ENCODE results near the gene SLF2. TPM values are rescaled to one million over a fixed set of nuclear protein-coding genes. Genes with fewer than 3 reads are reported as not detected.

The SLF2 gene
- total RNA-seq, 3 donors from 2014 or later (not counting 1 experiment from before 2014, with no cell fraction given): 24.2 to 35.4 (median 30.9) TPM

DNA sequence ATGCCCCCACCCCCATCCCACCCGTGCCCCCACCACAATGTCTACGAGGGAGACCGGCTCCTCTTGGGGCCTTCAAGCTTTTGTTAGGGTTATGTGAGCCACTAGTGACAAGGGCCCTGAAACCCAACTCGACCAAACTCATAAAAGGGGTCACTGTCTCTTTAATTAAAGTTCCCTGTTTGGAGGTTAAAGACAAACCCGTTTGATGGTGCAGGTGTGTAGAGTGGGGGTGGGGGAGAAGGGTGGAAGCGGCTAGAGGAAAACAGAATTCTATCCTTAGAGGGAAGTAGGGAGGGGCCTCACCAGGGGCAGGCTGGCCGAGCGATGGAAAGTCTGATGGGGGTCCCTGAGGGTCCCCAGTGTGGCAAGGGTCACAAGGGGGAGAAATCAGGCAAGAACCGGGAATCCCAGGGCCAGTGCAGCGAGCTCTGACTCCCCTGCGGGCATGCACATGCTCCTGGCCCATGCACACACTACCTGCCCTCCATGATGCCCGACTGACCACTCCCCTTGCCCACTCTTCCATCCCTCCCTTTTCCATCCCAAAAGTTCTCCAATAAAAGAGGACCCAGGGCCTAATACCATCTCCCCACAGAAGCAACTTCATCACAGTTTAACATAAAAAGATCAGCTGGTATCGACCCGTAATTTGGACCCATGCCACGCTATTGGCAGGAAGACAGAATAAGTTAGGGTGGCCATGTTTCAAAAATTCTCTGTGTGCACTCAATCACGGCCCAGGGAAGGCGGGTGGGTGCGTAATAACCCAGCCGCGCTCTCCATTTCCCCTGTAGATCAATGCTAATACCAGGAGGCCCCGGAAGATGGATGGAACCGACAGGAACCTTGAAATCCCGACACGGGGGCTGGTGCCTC lies 35.9 kb upstream of the SLF2 start:
- Mint-ChIP-seq H3K27ac (no peak overlapping the region), H3K4me1 (no peaks in the 10 kb centered on the region), H3K36me3 (no peaks in the 10 kb centered on the region), H3K9me3 (no peaks in the 10 kb centered on the region), H3K27me3 (ENCODE audit: low read depth in 2 of 2) (peaks cover 10 to 11% of the 10 kb centered on the region in 2 donors), H3K4me3 (no peak overlapping the region)
- H3K4me3 ChIP-seq (ENCODE audit: low read length): no peak overlapping the region
- H3K9me3 ChIP-seq (ENCODE audit: control insufficient read depth, insufficient read depth, low read length): no peaks in the 10 kb centered on the region
- WGBS (ENCODE audit: insufficient coverage): 76% methylated on average over 23 of the region's 24 CpGs
- ATAC-seq: no peak
- intact Hi-C loops (cut with micrococcal nuclease): no loop called here
- H3K27ac ChIP-seq (ENCODE audit: low read length): no peak overlapping the region
- no peak for DNase-seq
- H3K27me3 ChIP-seq (ENCODE audit: control insufficient read depth, insufficient read depth, low read length): no peaks in the 10 kb centered on the region
- H3K36me3 ChIP-seq (ENCODE audit: control insufficient read depth, insufficient read depth, low read length): no peaks in the 10 kb centered on the region
- no peak for TF ChIP-seq CTCF (IDR thresholded peaks at IDR 0.05)
- no peaks in the 10 kb centered on the region for H3K4me1 ChIP-seq (ENCODE audit: control insufficient read depth, insufficient read depth, low read length)

DNA sequence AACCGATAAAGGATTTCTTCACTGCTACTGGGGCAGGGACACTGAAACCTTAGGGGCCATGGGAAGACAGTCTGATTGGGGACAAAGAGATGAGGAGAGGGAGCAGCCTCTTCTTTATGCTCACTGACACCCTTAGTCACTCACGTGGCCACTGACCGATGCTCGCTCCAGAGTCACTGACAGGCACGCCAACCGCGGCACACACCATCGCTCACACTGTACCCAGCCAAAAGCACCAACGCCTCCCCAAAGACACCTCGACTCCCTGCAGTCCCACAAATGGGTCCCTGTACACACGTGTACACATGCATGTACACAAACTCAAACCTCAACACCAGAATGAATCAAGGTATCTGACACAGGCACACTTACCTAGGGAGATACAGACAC lies 35.3 kb upstream of the SLF2 start:
- Histone ChIP-seq H3K27ac (ENCODE audit: low read length) (no peak overlapping the region), H3K4me3 (ENCODE audit: low read length) (no peak overlapping the region), H3K9me3 (ENCODE audit: control insufficient read depth, insufficient read depth, low read length) (no peaks in the 10 kb centered on the region), H3K27me3 (ENCODE audit: control insufficient read depth, insufficient read depth, low read length) (no peaks in the 10 kb centered on the region), H3K36me3 (ENCODE audit: control insufficient read depth, insufficient read depth, low read length) (no peaks in the 10 kb centered on the region), H3K4me1 (ENCODE audit: control insufficient read depth, insufficient read depth, low read length) (no peaks in the 10 kb centered on the region)
- H3K4me3 Mint-ChIP-seq: no peak overlapping the region
- WGBS (ENCODE audit: insufficient coverage): 88% methylated on average over 11 of the region's 11 CpGs
- no peaks in the 10 kb centered on the region for H3K9me3 Mint-ChIP-seq
- H3K36me3 Mint-ChIP-seq: no peaks in the 10 kb centered on the region
- DNase-seq (no peak), ATAC-seq (no peak)
- no peaks in the 10 kb centered on the region for H3K4me1 Mint-ChIP-seq
- TF ChIP-seq CTCF (IDR thresholded peaks at IDR 0.05): no peak
- peaks cover 10 to 11% of the 10 kb centered on the region in 2 donors for H3K27me3 Mint-ChIP-seq (ENCODE audit: low read depth in 2 of 2)
- no peak overlapping the region for H3K27ac Mint-ChIP-seq
- intact Hi-C loops (cut with micrococcal nuclease): no loop called here

DNA sequence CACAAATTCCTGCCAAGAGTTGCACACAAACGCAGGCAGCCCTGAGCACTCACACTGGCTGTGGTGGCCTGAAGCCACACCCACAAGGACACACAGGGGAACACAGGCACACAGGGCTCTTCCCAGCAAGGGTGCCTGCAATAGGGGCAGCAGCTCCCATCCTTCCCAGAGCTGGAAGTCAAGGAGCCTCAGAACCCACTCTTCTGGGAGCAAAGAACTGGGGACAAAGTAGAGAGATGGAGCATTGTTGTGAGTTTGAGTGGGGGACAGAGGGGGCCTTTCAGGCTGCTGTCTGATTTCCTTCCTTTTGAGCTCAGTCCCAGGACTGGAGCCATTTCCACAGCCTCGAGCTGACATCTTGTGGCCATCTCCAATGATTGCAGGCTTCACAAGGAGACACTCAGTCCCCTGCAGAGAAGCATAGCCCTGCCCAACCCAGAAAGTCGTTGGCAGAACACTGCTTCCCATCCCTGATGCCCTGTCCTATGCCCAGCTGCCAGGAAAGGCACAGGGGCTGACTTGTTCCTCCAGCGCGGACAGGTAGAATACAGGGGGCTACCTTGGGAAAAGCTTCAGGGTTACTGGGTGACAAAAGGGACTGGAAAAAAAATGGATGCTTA lies 34.4 kb upstream of the SLF2 start:
- Mint-ChIP-seq H3K27ac (no peak overlapping the region), H3K4me1 (no peaks in the 10 kb centered on the region), H3K4me3 (no peak overlapping the region), H3K36me3 (no peaks in the 10 kb centered on the region), H3K27me3 (ENCODE audit: low read depth in 2 of 2) (peaks cover 10 to 11% of the 10 kb centered on the region in 2 donors), H3K9me3 (no peaks in the 10 kb centered on the region)
- WGBS (ENCODE audit: insufficient coverage): 16% methylated on average over 5 of the region's 5 CpGs
- H3K9me3 ChIP-seq (ENCODE audit: control insufficient read depth, insufficient read depth, low read length): no peaks in the 10 kb centered on the region
- H3K4me1 ChIP-seq (ENCODE audit: control insufficient read depth, insufficient read depth, low read length): no peaks in the 10 kb centered on the region
- intact Hi-C loops (cut with micrococcal nuclease): loop anchor here (2.0 kb wide), 1 partner anchor 208 kb away; no protein-coding TSS in a partner anchor
- H3K36me3 ChIP-seq (ENCODE audit: control insufficient read depth, insufficient read depth, low read length): no peaks in the 10 kb centered on the region
- ATAC-seq (peak in 1 of 3 donors; percentile 52), DNase-seq (peak in 1 of 2 donors; percentile 52)
- no peak for TF ChIP-seq CTCF (IDR thresholded peaks at IDR 0.05)
- no peaks in the 10 kb centered on the region for H3K27me3 ChIP-seq (ENCODE audit: control insufficient read depth, insufficient read depth, low read length)
- H3K27ac ChIP-seq (ENCODE audit: low read length): no peak overlapping the region
- H3K4me3 ChIP-seq (ENCODE audit: low read length): no peak overlapping the region
